ENCODE results near the gene DTNBP1.

DNA sequence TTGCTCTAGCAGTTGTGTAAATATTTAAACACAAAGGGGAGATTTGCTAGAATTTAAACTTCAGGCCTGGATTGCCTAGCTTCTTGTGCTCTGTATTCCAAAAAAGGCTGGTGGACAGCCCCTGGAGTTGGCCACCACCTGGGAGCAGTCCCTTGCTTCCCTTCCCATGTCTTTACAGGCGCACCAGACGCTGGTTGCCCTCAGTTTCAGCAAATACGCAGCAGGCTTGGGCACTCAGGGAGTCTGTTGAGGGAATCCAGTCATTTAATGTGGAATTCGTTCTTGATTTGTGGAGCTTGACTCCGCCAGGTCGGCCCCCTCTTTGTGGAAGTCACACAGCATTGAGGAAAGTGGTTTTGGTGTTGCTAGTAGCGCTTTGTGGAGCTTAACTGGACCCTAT lies 156.8 kb downstream of the DTNBP1 start:
- TF ChIP-seq ZNF274 (IDR thresholded peaks at IDR 0.05; ENCODE audit: low read depth, low read length): no peak
- TF ChIP-seq YY1 (IDR thresholded peaks at IDR 0.05; ENCODE audit: insufficient read depth, insufficient read length): no peak
- TF ChIP-seq SUZ12 (IDR thresholded peaks at IDR 0.05; ENCODE audit: extremely low read depth, insufficient read depth, insufficient read length): no peak

Data from NT2/D1 (cell line).